ENCODE results near the gene ARID5B. TPM values are rescaled to one million over a fixed set of nuclear protein-coding genes. Genes with fewer than 3 reads are reported as not detected.

Gene ARID5B
- polyA plus RNA-seq, 1 of the 3 experiments (the other 2 are of a cell fraction): 10.9 TPM

- H3K4me1 ChIP-seq (ENCODE audit: control insufficient read depth in 1 of 2, insufficient read depth in 2 of 2, low read depth in 1 of 2, low read length in 1 of 2): peaks cover 0 to 16% of the 10 kb centered on the region in 2 experiments; a peak in 2 of 4 replicates
- no peaks in the 10 kb centered on the region for H3K27me3 ChIP-seq (ENCODE audit: insufficient read depth)
- H4K20me1 ChIP-seq (ENCODE audit: insufficient read depth): peaks cover 6% of the 10 kb centered on the region; the same call in 1 of the 2 replicates
- no peaks in the 10 kb centered on the region for H3F3A ChIP-seq (replicated peaks; ENCODE audit: insufficient read depth)
- no peak overlapping the region for H3K4me2 ChIP-seq
- peaks cover 80% of the 10 kb centered on the region for H3K79me2 ChIP-seq (ENCODE audit: insufficient read depth)
- ChIA-PET POLR2A (no interaction called here), CTCF (interaction anchor here (1.0 to 1.6 kb wide), 2 partner anchors 11 to 330 kb away, joined by 3 read pairs; no protein-coding TSS in a partner anchor)
- 93% methylated on average over 2 of the region's 2 CpGs for WGBS (ENCODE audit: low lambda C conversion rate)
- H3K9me2 ChIP-seq: no peaks in the 10 kb centered on the region
- H2AFZ ChIP-seq (ENCODE audit: low read depth): no peak overlapping the region
- no peak overlapping the region for H3K27ac ChIP-seq (ENCODE audit: low read depth in 2 of 2, low read length in 1 of 2)
- no peak for TF ChIP-seq RCOR1 (IDR thresholded peaks at IDR 0.05; ENCODE audit: low read length)
- TF ChIP-seq, protein P1, sequence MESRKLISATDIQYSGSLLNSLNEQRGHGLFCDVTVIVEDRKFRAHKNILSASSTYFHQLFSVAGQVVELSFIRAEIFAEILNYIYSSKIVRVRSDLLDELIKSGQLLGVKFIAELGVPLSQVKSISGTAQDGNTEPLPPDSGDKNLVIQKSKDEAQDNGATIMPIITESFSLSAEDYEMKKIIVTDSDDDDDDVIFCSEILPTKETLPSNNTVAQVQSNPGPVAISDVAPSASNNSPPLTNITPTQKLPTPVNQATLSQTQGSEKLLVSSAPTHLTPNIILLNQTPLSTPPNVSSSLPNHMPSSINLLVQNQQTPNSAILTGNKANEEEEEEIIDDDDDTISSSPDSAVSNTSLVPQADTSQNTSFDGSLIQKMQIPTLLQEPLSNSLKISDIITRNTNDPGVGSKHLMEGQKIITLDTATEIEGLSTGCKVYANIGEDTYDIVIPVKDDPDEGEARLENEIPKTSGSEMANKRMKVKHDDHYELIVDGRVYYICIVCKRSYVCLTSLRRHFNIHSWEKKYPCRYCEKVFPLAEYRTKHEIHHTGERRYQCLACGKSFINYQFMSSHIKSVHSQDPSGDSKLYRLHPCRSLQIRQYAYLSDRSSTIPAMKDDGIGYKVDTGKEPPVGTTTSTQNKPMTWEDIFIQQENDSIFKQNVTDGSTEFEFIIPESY (IDR thresholded peaks at IDR 0.05; ENCODE audit: borderline replicate concordance, low read depth): no peak
- no peak for TF ChIP-seq USF2 (IDR thresholded peaks at IDR 0.05; ENCODE audit: borderline replicate concordance, low read depth, low read length)
- no peak for TF ChIP-seq CHD2 (IDR thresholded peaks at IDR 0.05; ENCODE audit: low read length, partially characterized antibody)
- TF ChIP-seq, protein P2, sequence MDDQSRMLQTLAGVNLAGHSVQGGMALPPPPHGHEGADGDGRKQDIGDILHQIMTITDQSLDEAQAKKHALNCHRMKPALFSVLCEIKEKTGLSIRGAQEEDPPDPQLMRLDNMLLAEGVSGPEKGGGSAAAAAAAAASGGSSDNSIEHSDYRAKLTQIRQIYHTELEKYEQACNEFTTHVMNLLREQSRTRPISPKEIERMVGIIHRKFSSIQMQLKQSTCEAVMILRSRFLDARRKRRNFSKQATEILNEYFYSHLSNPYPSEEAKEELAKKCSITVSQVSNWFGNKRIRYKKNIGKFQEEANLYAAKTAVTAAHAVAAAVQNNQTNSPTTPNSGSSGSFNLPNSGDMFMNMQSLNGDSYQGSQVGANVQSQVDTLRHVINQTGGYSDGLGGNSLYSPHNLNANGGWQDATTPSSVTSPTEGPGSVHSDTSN (IDR thresholded peaks at IDR 0.05): no peak
- no peaks in the 10 kb centered on the region for H3K9me3 ChIP-seq
- no peak for DNase-seq
- peaks cover 14 to 31% of the 10 kb centered on the region in 2 experiments for H3K36me3 ChIP-seq (replicated peaks in 1 of 2; ENCODE audit: control insufficient read depth in 1 of 2, insufficient read depth in 2 of 2, low read length in 1 of 2)
- no peak overlapping the region for H3K9ac ChIP-seq
- no peak overlapping the region for H3K4me3 ChIP-seq (ENCODE audit: low read depth in 2 of 2, low read length in 1 of 2)
Observed at GRCh38 chr10:61912981-61913380, 11.5 kb downstream of the ARID5B start.

DNA sequence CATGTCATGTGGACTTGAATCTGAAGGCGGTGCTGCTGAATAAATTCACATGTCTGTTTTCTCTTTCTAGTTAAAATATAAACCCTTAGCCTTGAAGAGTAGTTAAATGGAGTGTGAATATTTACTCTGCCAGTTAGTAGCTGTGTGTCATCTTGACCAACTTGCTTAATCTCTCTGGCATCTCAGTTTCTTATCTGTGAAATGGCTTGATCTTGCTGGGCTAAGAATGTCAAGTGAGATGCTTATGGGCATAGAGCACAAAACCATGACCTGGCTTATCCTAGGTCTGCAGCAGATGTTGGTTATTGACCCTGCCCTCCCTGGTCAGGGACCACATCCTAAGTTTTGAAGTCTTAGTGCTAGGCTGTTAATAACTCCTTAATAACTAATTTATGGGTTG is 16.6 kb downstream of the ARID5B start:
- no peak overlapping the region for H3K4me3 ChIP-seq (ENCODE audit: low read depth in 2 of 2, low read length in 1 of 2)
- no peak overlapping the region for H3K27ac ChIP-seq (ENCODE audit: low read depth in 2 of 2, low read length in 1 of 2)
- no peaks in the 10 kb centered on the region for H3K9me3 ChIP-seq
- DNase-seq: no peak
- ChIA-PET CTCF (interaction anchor here (1.1 kb wide), 1 partner anchor 29 kb away, joined by 3 read pairs; no protein-coding TSS in a partner anchor), POLR2A (no interaction called here)
- no peaks in the 10 kb centered on the region for H3K27me3 ChIP-seq (ENCODE audit: insufficient read depth)
- no peak overlapping the region for H3K4me2 ChIP-seq
- no peaks in the 10 kb centered on the region for H3K9me2 ChIP-seq
- no peaks in the 10 kb centered on the region; the same call in 1 of the 2 replicates for H4K20me1 ChIP-seq (ENCODE audit: insufficient read depth)
- H3K79me2 ChIP-seq (ENCODE audit: insufficient read depth): peaks cover 78% of the 10 kb centered on the region
- H3K9ac ChIP-seq: no peak overlapping the region
- peaks cover 2 to 9% of the 10 kb centered on the region in 2 experiments; a peak in 3 of 4 replicates for H3K4me1 ChIP-seq (ENCODE audit: control insufficient read depth in 1 of 2, insufficient read depth in 2 of 2, low read depth in 1 of 2, low read length in 1 of 2)
- WGBS (ENCODE audit: low lambda C conversion rate): 93% methylated on average over 1 of the region's 1 CpG
- H3F3A ChIP-seq (replicated peaks; ENCODE audit: insufficient read depth): peaks cover 6% of the 10 kb centered on the region
- H3K36me3 ChIP-seq (replicated peaks in 1 of 2; ENCODE audit: control insufficient read depth in 1 of 2, insufficient read depth in 2 of 2, low read length in 1 of 2): peaks cover 7 to 19% of the 10 kb centered on the region in 2 experiments
- H2AFZ ChIP-seq (ENCODE audit: low read depth): no peak overlapping the region
- no peak for TF ChIP-seq TAF1 (IDR thresholded peaks at IDR 0.05; ENCODE audit: borderline replicate concordance, low read depth, low read length)
- no peak for TF ChIP-seq POLR2AphosphoS5 (IDR thresholded peaks at IDR 0.05; ENCODE audit: low read depth, low read length)
- TF ChIP-seq RCOR1 (IDR thresholded peaks at IDR 0.05; ENCODE audit: low read length): no peak
- no peak for TF ChIP-seq CHD2 (IDR thresholded peaks at IDR 0.05; ENCODE audit: low read length, partially characterized antibody)
- TF ChIP-seq, protein P3, sequence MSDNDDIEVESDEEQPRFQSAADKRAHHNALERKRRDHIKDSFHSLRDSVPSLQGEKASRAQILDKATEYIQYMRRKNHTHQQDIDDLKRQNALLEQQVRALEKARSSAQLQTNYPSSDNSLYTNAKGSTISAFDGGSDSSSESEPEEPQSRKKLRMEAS (IDR thresholded peaks at IDR 0.05; ENCODE audit: low read depth): no peak
- no peak for TF ChIP-seq USF2 (IDR thresholded peaks at IDR 0.05; ENCODE audit: borderline replicate concordance, low read depth, low read length)
- TF ChIP-seq RAD21 (IDR thresholded peaks at IDR 0.05; ENCODE audit: low read length): no peak
- no peak for TF ChIP-seq ELF1 (IDR thresholded peaks at IDR 0.05)
- TF ChIP-seq NRF1 (IDR thresholded peaks at IDR 0.05; ENCODE audit: low read depth, low read length): no peak
- no peak for TF ChIP-seq TEAD4 (IDR thresholded peaks at IDR 0.05; ENCODE audit: borderline replicate concordance, insufficient read depth)
- no peak for TF ChIP-seq FOSL2 (IDR thresholded peaks at IDR 0.05; ENCODE audit: borderline replicate concordance, low read depth)
- no peak for TF ChIP-seq NFIC (IDR thresholded peaks at IDR 0.05; ENCODE audit: borderline replicate concordance)
- no peak for TF ChIP-seq TCF12 (IDR thresholded peaks at IDR 0.05)
- TF ChIP-seq, protein P1 (IDR thresholded peaks at IDR 0.05; ENCODE audit: borderline replicate concordance, low read depth): no peak
- no peak for TF ChIP-seq MXI1 (IDR thresholded peaks at IDR 0.05; ENCODE audit: low read depth, low read length)
- TF ChIP-seq, protein P4, sequence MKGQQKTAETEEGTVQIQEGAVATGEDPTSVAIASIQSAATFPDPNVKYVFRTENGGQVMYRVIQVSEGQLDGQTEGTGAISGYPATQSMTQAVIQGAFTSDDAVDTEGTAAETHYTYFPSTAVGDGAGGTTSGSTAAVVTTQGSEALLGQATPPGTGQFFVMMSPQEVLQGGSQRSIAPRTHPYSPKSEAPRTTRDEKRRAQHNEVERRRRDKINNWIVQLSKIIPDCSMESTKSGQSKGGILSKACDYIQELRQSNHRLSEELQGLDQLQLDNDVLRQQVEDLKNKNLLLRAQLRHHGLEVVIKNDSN (IDR thresholded peaks at IDR 0.05; ENCODE audit: borderline replicate concordance, low read depth): no peak
